HepG2 (cell line): ENCODE data around the gene GPR162. TPM values are rescaled to one million over a fixed set of nuclear protein-coding genes. Genes with fewer than 3 reads are reported as not detected.

Experiments used
- ATF1 ChIP-seq: IDR thresholded peaks from 2 replicates; pipeline ENCODE4 v1.6.1; 2016; ENCODE audit warnings: mild to moderate bottlenecking, control low read depth
- CAMTA2 ChIP-seq: sonication (generic); formaldehyde crosslinking; IDR thresholded peaks from 2 replicates; pipeline ENCODE4 v1.4.0; 2020; ENCODE audit warnings: mild to moderate bottlenecking, missing genetic modification reagents, borderline replicate concordance
- CEBPG ChIP-seq: IDR thresholded peaks from 2 replicates; pipeline ENCODE4 v1.6.1; 2016
- FOSL2 ChIP-seq: sonication (generic); formaldehyde crosslinking; IDR thresholded peaks from 2 replicates; pipeline ENCODE4 v1.4.0; 2020; ENCODE audit warnings: missing genetic modification reagents
- HNRNPUL1 ChIP-seq: fragments of 200-400 bp; formaldehyde crosslinking; IDR thresholded peaks from 2 replicates; pipeline ENCODE4 v1.6.1; 2017; ENCODE audit warnings: low read depth, mild to moderate bottlenecking, low read length, moderate library complexity
- MAFK ChIP-seq, 2 experiments: IDR thresholded peaks in 1 of 2; conservative IDR thresholded peaks in 1 of 2; 2 replicates each; pipeline ENCODE4 v1.6.1; 2011; ENCODE audit warnings: improper control_type of control experiment in 2 of 2, low read length in 2 of 2
- MZF1 ChIP-seq: sonication (generic); formaldehyde crosslinking; IDR thresholded peaks from 2 replicates; pipeline ENCODE4 v1.8.1; 2023; ENCODE audit warnings: mild to moderate bottlenecking, missing genetic modification reagents, borderline replicate concordance
- NFRKB ChIP-seq: fragments of 450-650 bp; IDR thresholded peaks from 2 replicates; pipeline ENCODE4 v1.6.1; 2017
- NR2F2 ChIP-seq: IDR thresholded peaks from 2 replicates; pipeline ENCODE4 v1.6.1; 2012; ENCODE audit warnings: low read depth, inconsistent platforms, borderline replicate concordance
- RNF2 ChIP-seq: fragments of 450-650 bp; conservative IDR thresholded peaks from 2 replicates; pipeline ENCODE4 v1.6.1; 2016; ENCODE audit warnings: low read depth
- SP5 ChIP-seq: IDR thresholded peaks from 2 replicates; pipeline ENCODE4 v1.6.1; 2016; ENCODE audit warnings: low read depth, borderline replicate concordance
- TAF1 ChIP-seq: sonication (generic); formaldehyde crosslinking; IDR thresholded peaks from 2 replicates; pipeline ENCODE4 v1.4.0; 2020; ENCODE audit warnings: missing genetic modification reagents
- TCF12 ChIP-seq, 2 experiments: fragments of 450-650 bp in 1 of 2; sonication (generic) in 1 of 2; formaldehyde crosslinking in 1 of 2; IDR thresholded peaks; 2 replicates each; pipeline versions ENCODE4 v1.6.1 to v1.8.0; 2017 to 2022; ENCODE audit warnings: antibody characterized with exemption in 1 of 2, mild to moderate bottlenecking in 1 of 2, missing genetic modification reagents in 1 of 2, moderate library complexity in 1 of 2
- XBP1 ChIP-seq: sonication (generic); formaldehyde crosslinking; IDR thresholded peaks from 2 replicates; pipeline ENCODE4 v1.5.0; 2020; ENCODE audit warnings: missing genetic modification reagents
- ZFP36 ChIP-seq: fragments of 150-350 bp; IDR thresholded peaks from 2 replicates; pipeline ENCODE4 v1.6.1; 2018; ENCODE audit warnings: borderline replicate concordance, low read length, low read depth; ENCODE audit not compliant: partially characterized antibody
- ZMAT3 ChIP-seq: sonication (generic); formaldehyde crosslinking; conservative IDR thresholded peaks from 2 replicates; pipeline ENCODE4 v1.7.0; 2021; ENCODE audit warnings: missing genetic modification reagents
- ZNF263 ChIP-seq: sonication (generic); formaldehyde crosslinking; IDR thresholded peaks from 2 replicates; pipeline ENCODE4 v1.4.0; 2020; ENCODE audit warnings: missing genetic modification reagents
- ZSCAN22 ChIP-seq: sonication (generic); formaldehyde crosslinking; IDR thresholded peaks from 2 replicates; pipeline ENCODE4 v1.4.0; 2020; ENCODE audit warnings: mild to moderate bottlenecking, missing genetic modification reagents
- polyA plus RNA-seq, 8 experiments: library from polyadenylated mRNA; depleted of rRNA in 3 of 8; stranded (reverse) in 7 of 8; unstranded in 1 of 8; fragments of >200 nt; fragmentation: Illumina TruSeq in 4 of 8; extraction: Trizol in 4 of 8; gene quantifications; 2 replicates each; pipeline versions ENCODE4 v1.2.1 to v1.2.3, GENCODE V29; 2011 to 2016; ENCODE audit warnings: low read depth in 4 of 8, missing spikeins in 1 of 8, mixed read lengths in 1 of 8; ENCODE audit not compliant: insufficient read depth in 1 of 8
- total RNA-seq, 5 experiments: library from RNA; depleted of rRNA; stranded (reverse); fragments of >200 nt; fragmentation: Illumina TruSeq; extraction: Trizol; gene quantifications; 2 replicates each; pipeline ENCODE4 v1.2.3, GENCODE V29; 2016; ENCODE audit warnings: low read depth in 1 of 5
- TF ChIP-seq, protein P1 (sequence below): sonication (generic); formaldehyde crosslinking; IDR thresholded peaks from 2 replicates; pipeline ENCODE4 v1.4.0; 2020; ENCODE audit warnings: missing genetic modification reagents, borderline replicate concordance
- TF ChIP-seq, protein P2 (sequence below): sonication (generic); formaldehyde crosslinking; IDR thresholded peaks from 2 replicates; pipeline ENCODE4 v1.8.0; 2022; ENCODE audit warnings: missing genetic modification reagents, low read depth, mild to moderate bottlenecking, borderline replicate concordance
- TF ChIP-seq, protein P3 (sequence below): IDR thresholded peaks from 2 replicates; pipeline ENCODE4 v1.6.1; 2016; ENCODE audit warnings: missing biosample characterization, missing genetic modification reagents, low read depth
- TF ChIP-seq, protein P4 (sequence below): sonication (generic); formaldehyde crosslinking; IDR thresholded peaks from 2 replicates; pipeline ENCODE4 v1.9.0; 2021; ENCODE audit warnings: missing genetic modification reagents, borderline replicate concordance
- TF ChIP-seq, protein P5 (sequence below): sonication (generic); formaldehyde crosslinking; IDR thresholded peaks from 2 replicates; pipeline ENCODE4 v1.5.1; 2020; ENCODE audit warnings: missing genetic modification reagents, mild to moderate bottlenecking, borderline replicate concordance

Gene GPR162
- total and polyA plus RNA-seq, 2 of the 13 experiments (the other 11 are each of a cell fraction or from before 2014, with no cell fraction given) = 0.08 TPM; not detected in 1

DNA sequence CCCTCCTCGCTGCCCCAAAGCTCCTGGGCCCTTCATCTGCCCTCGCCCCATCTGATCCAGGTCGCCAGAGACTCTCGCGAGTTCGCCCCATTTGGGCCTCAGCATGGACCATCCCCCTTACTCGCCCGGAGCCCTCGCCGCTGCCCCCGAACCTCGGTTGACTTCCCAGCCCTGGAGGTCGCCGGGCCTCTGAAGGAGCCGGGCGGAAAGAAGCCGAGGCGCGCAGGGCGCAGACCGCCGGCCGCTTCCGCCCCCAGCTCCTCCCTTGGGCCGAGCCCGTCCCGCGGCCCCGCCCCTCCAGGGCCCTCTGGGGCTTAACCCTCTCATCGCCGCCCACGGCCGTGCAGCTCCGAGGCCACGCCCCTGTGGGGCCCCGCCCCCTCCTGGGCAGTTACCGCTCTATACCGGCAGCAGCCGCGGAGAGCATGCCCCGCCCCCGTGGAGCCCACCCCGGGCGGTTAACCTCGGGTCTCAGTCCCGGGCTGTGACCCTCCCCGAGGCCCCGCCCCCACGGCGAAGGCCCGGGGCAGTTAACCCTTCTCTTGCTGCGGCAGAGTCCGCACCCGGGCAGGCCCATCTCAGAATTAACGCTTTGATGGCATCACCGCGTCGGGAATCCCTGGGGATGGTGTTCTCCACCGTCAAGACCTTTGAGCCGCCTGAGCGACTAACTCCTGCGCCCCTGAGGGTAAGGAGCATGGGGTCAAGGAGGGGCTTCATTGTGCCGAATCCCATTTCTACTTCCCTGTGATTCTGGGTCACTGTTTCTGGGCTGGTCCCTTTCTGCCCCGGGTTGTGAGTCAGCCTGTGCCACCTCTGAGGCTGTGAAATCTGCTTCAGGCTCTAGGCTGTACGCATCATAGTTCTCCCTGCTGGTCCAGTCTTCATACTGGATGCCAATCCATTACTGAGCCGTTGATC, 51.7 kb downstream of the GPR162 start, which contains the start of gene SPSB2 (continued):
- TF ChIP-seq, protein P1, sequence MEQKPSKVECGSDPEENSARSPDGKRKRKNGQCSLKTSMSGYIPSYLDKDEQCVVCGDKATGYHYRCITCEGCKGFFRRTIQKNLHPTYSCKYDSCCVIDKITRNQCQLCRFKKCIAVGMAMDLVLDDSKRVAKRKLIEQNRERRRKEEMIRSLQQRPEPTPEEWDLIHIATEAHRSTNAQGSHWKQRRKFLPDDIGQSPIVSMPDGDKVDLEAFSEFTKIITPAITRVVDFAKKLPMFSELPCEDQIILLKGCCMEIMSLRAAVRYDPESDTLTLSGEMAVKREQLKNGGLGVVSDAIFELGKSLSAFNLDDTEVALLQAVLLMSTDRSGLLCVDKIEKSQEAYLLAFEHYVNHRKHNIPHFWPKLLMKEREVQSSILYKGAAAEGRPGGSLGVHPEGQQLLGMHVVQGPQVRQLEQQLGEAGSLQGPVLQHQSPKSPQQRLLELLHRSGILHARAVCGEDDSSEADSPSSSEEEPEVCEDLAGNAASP = peak; percentile 27; the same call in 1 of the 2 replicates
- TF ChIP-seq CAMTA2 (CRISPR knock-in tag) (no peak), NR2F2 (no peak), MZF1 (CRISPR knock-in tag) (peak; percentile 73; the same call in 1 of the 2 replicates), TAF1 (peak; percentile 77; the same call in 1 of the 2 replicates), HNRNPUL1 (peak; percentile 58; the same call in 1 of the 2 replicates), ATF1 (CRISPR knock-in tag) (no peak), ZFP36 (no peak), TCF12 (IDR thresholded peaks at IDR 0.05) (no peak), TCF12 (CRISPR knock-in tag; IDR thresholded peaks at IDR 0.05) (no peak), RNF2 (no peak), MAFK (conservative IDR thresholded peaks at IDR 0.05 in 1 of 2, IDR thresholded peaks at IDR 0.05 in 1 of 2; ENCODE audit: low read length in 2 of 2) (no peak), FOSL2 (CRISPR knock-in tag) (peak; percentile 23), XBP1 (CRISPR knock-in tag) (no peak), ZSCAN22 (no peak), ZNF263 (CRISPR knock-in tag) (no peak), CEBPG (CRISPR knock-in tag) (peak; percentile 19; the same call in 1 of the 2 replicates), ZMAT3 (CRISPR knock-in tag) (peak; percentile 69; the same call in 1 of the 2 replicates), SP5 (peak; percentile 80), NFRKB (no peak)
- TF ChIP-seq, protein P2, sequence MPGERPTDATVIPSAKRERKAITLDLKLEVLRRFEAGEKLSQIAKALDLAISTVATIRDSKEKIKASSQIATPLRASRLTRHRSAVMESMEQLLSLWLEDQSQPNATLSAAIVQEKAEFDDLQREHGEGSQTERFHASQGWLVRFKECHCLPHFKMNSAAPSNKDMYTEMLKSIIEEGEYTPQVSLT (CRISPR knock-in tag) = no peak
- TF ChIP-seq, protein P3, sequence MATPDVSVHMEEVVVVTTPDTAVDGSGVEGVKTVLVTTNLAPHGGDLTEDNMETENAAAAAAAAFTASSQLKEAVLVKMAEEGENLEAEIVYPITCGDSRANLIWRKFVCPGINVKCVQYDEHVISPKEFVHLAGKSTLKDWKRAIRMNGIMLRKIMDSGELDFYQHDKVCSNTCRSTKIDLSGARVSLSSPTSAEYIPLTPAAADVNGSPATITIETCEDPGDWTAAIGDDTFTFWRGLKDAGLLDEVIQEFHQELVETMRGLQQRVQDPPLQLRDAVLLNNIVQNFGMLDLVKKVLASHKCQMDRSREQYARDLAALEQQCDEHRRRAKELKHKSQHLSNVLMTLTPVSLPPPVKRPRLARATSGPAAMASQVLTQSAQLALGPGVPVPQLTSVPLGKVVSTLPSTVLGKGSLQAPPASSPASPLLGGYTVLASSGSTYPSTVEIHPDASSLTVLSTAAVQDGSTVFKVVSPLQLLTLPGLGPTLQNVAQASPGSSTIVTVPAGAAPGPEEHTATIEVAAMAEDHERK = no peak; the same call in 1 of the 2 replicates
- TF ChIP-seq, protein P4, sequence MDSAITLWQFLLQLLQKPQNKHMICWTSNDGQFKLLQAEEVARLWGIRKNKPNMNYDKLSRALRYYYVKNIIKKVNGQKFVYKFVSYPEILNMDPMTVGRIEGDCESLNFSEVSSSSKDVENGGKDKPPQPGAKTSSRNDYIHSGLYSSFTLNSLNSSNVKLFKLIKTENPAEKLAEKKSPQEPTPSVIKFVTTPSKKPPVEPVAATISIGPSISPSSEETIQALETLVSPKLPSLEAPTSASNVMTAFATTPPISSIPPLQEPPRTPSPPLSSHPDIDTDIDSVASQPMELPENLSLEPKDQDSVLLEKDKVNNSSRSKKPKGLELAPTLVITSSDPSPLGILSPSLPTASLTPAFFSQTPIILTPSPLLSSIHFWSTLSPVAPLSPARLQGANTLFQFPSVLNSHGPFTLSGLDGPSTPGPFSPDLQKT (CRISPR knock-in tag) = no peak
- TF ChIP-seq, protein P5, sequence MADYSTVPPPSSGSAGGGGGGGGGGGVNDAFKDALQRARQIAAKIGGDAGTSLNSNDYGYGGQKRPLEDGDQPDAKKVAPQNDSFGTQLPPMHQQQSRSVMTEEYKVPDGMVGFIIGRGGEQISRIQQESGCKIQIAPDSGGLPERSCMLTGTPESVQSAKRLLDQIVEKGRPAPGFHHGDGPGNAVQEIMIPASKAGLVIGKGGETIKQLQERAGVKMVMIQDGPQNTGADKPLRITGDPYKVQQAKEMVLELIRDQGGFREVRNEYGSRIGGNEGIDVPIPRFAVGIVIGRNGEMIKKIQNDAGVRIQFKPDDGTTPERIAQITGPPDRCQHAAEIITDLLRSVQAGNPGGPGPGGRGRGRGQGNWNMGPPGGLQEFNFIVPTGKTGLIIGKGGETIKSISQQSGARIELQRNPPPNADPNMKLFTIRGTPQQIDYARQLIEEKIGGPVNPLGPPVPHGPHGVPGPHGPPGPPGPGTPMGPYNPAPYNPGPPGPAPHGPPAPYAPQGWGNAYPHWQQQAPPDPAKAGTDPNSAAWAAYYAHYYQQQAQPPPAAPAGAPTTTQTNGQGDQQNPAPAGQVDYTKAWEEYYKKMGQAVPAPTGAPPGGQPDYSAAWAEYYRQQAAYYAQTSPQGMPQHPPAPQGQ = no peak
